B cell (primary cell): ENCODE measurements around the gene ERGIC1. TPM values are rescaled to one million over a fixed set of nuclear protein-coding genes. Genes with fewer than 3 reads are reported as not detected.

Experiments
- ATAC-seq: fragments of 200-7000 bp; cut with Tn5 transposase; one replicate; pipeline ENCODE4 v1.10.0; 2021; ENCODE audit warnings: low read depth, mild to moderate bottlenecking, moderate number of reproducible peaks, moderate library complexity
- CTCF ChIA-PET: fragments of 350-600 bp; sonication (Branson Sonifier 250); formaldehyde crosslinking; loops from one replicate; lab custom pipeline; 2021; ENCODE audit warnings: antibody characterized with exemption, inconsistent platforms; lab: Charles Lee
- POLR2A ChIA-PET: fragments of 350-600 bp; sonication (Branson Sonifier 250); formaldehyde crosslinking; loops from one replicate; lab custom pipeline; 2021; ENCODE audit warnings: antibody characterized with exemption; lab: Charles Lee
- DNase-seq: peaks from one replicate; pipeline ENCODE4 v3.0.0; 2013
- H2AFZ ChIP-seq: 2 replicates; pipeline ENCODE4 v1.6.1; 2012; ENCODE audit warnings: mild to moderate bottlenecking, low read depth, low read length; ENCODE audit not compliant: insufficient read depth, poor library complexity, severe bottlenecking
- H3K27ac ChIP-seq, 2 donors: 1 replicate in 1 of 2; 2 replicates in 1 of 2; pipeline ENCODE4 v1.5.1; 2012 to 2013; ENCODE audit warnings: low read length in 2 of 2, mild to moderate bottlenecking in 2 of 2, moderate library complexity in 1 of 2
- H3K27me3 ChIP-seq, 4 experiments: fragments of 200-600 bp in 1 of 4; sonication (generic) in 1 of 4; replicated peaks in 1 of 4; 1 replicate in 2 of 4; 2 replicates in 2 of 4; pipeline versions ENCODE4 v1.6.1 to v1.7.0; 2013 to 2016; ENCODE audit warnings: low read length in 3 of 4, mild to moderate bottlenecking in 2 of 4, mixed read lengths in 1 of 4, moderate library complexity in 1 of 4; ENCODE audit not compliant: insufficient read depth in 4 of 4, control insufficient read depth in 3 of 4; ENCODE audit errors: control extremely low read depth in 1 of 4
- H3K36me3 ChIP-seq, 2 experiments: replicated peaks in 1 of 2; 1 replicate in 1 of 2; 2 replicates in 1 of 2; pipeline versions ENCODE4 v1.6.1 to v1.7.1; 2013; ENCODE audit warnings: low read length in 1 of 2; ENCODE audit not compliant: insufficient read depth in 2 of 2, control insufficient read depth in 1 of 2; ENCODE audit errors: control extremely low read depth in 1 of 2, extremely low read depth in 1 of 2
- H3K4me1 ChIP-seq, 2 donors: fragments of 200-600 bp in 1 of 2; sonication (generic) in 1 of 2; 1 replicate in 1 of 2; 2 replicates in 1 of 2; pipeline versions ENCODE4 v1.5.1 to v1.6.1; 2013 to 2017; ENCODE audit warnings: low read length in 2 of 2; ENCODE audit not compliant: control insufficient read depth in 2 of 2, insufficient read depth in 2 of 2
- H3K4me2 ChIP-seq: replicated peaks from 2 replicates; pipeline ENCODE3; 2012; ENCODE audit warnings: mild to moderate bottlenecking, low read depth, low read length; ENCODE audit not compliant: poor library complexity, severe bottlenecking
- H3K4me3 ChIP-seq, 5 experiments: fragments of 200-600 bp in 1 of 5; sonication (generic) in 1 of 5; 1 replicate in 3 of 5; 2 replicates in 2 of 5; pipeline versions ENCODE4 v1.5.1 to v1.7.0; 2011 to 2016; ENCODE audit warnings: low read length in 4 of 5, mild to moderate bottlenecking in 4 of 5, low read depth in 2 of 5, control low read depth in 1 of 5, moderate library complexity in 1 of 5; ENCODE audit not compliant: insufficient read depth in 1 of 5; ENCODE audit errors: control extremely low read depth in 1 of 5, extremely low read depth in 1 of 5
- H3K79me2 ChIP-seq: fragments of 200-600 bp; sonication (generic); one replicate; pipeline ENCODE4 v1.6.0; 2016; ENCODE audit warnings: low read length; ENCODE audit not compliant: control insufficient read depth, insufficient read depth
- H3K9ac ChIP-seq: fragments of 200-600 bp; sonication (generic); 2 replicates; pipeline ENCODE4 v1.6.1; 2017; ENCODE audit warnings: mild to moderate bottlenecking, low read length, moderate library complexity
- H3K9me3 ChIP-seq, 3 donors: one replicate each; pipeline versions ENCODE4 v1.6.1 to v1.7.1; 2013; ENCODE audit warnings: low read length in 2 of 3; ENCODE audit not compliant: control insufficient read depth in 2 of 3, insufficient read depth in 1 of 3; ENCODE audit errors: control extremely low read depth in 1 of 3
- H4K20me1 ChIP-seq: 2 replicates; pipeline ENCODE4 v1.6.0; 2012; ENCODE audit warnings: mild to moderate bottlenecking, low read length; ENCODE audit not compliant: insufficient read depth, control insufficient read depth, poor library complexity, severe bottlenecking
- H3K27ac Mint-ChIP-seq: one replicate; pipeline ENCODE4 v1.8.0; 2021; ENCODE audit warnings: mixed read lengths
- H3K27me3 Mint-ChIP-seq: one replicate; pipeline ENCODE4 v1.8.0; 2021; ENCODE audit warnings: mixed read lengths
- H3K4me1 Mint-ChIP-seq: one replicate; pipeline ENCODE4 v1.8.0; 2021; ENCODE audit warnings: mixed read lengths
- H3K4me3 Mint-ChIP-seq: one replicate; pipeline ENCODE4 v1.8.0; 2021; ENCODE audit warnings: mixed read lengths
- H3K9me3 Mint-ChIP-seq: one replicate; pipeline ENCODE4 v1.8.0; 2022; ENCODE audit warnings: mixed read lengths; ENCODE audit not compliant: insufficient read depth
- CTCF ChIP-seq: fragments of 200-600 bp; IDR thresholded peaks from one replicate; pipeline ENCODE4 v1.8.0; 2022; ENCODE audit warnings: antibody characterized with exemption, mild to moderate bottlenecking
- EZH2 ChIP-seq: IDR thresholded peaks from 2 replicates; pipeline ENCODE4 v1.6.1; 2012; ENCODE audit warnings: borderline replicate concordance, low read depth, mild to moderate bottlenecking, moderate library complexity, low read length; ENCODE audit not compliant: insufficient read depth, poor library complexity, severe bottlenecking
- WGBS: methylation state at CpG from one replicate; pipeline ENCODE4 v1.1.5; 2013; ENCODE audit warnings: missing lambda C conversion rate; ENCODE audit not compliant: insufficient coverage; 5-methylcytosine and 5-hydroxymethylcytosine counted together
- intact Hi-C: fragments of 100-400 bp; cut with micrococcal nuclease; formaldehyde crosslinking; loops from one replicate; pipeline ENCODE4 v1.10.0; 2022
- polyA plus RNA-seq: library from polyadenylated mRNA; depleted of rRNA; stranded (reverse); fragments of >200 nt; gene quantifications from 2 replicates; pipeline ENCODE4 v1.2.3, GENCODE V29; 2012
- total RNA-seq, 2 donors: library from RNA; stranded (reverse); fragments of 120-200 nt in 1 of 2; gene quantifications; 1 replicate in 1 of 2; 2 replicates in 1 of 2; pipeline versions ENCODE4 v1.2.3 to v1.2.4, GENCODE V29; 2013 to 2022

ERGIC1 gene
- total and polyA plus RNA-seq, 2 donors (not counting 1 experiment from before 2014, with no cell fraction given): 86.3 to 140 TPM

- Mint-ChIP-seq H3K4me1 (peaks cover 86% of the 10 kb centered on the region), H3K4me3 (peak overlapping the region; percentile 26), H3K9me3 (no peaks in the 10 kb centered on the region), H3K27me3 (no peaks in the 10 kb centered on the region), H3K27ac (peak overlapping the region; percentile 15)
- H3K27ac ChIP-seq: peak overlapping the region; percentile 19 to 60
- WGBS: 6% methylated on average over 6 of the region's 7 CpGs
- no peaks in the 10 kb centered on the region for H3K27me3 ChIP-seq
- H3K4me1 ChIP-seq: peaks cover 52 to 62% of the 10 kb centered on the region in 2 donors
- peak overlapping the region; percentile 57 for H3K4me2 ChIP-seq
- no peak for TF ChIP-seq EZH2
- no peak for TF ChIP-seq CTCF
- peak overlapping the region; percentile 11 for H3K9ac ChIP-seq
- no peaks in the 10 kb centered on the region for H4K20me1 ChIP-seq
- H2AFZ ChIP-seq: no peak overlapping the region
- H3K9me3 ChIP-seq: no peaks in the 10 kb centered on the region
- DNase-seq (no peak), ATAC-seq (no peak)
- intact Hi-C loops: no loop called here
- peaks cover 1 to 31% of the 10 kb centered on the region in 2 experiments for H3K36me3 ChIP-seq
- H3K4me3 ChIP-seq: no peak overlapping the region
- POLR2A ChIA-PET: interaction anchor here (1.5 kb wide), 1 partner anchor 10 kb away, joined by 4 read pairs; no protein-coding TSS in a partner anchor
- CTCF ChIA-PET: interaction anchor here (2.4 kb wide), 1 partner anchor 73 kb away, joined by 5 read pairs; no protein-coding TSS in a partner anchor
- peaks cover 97% of the 10 kb centered on the region for H3K79me2 ChIP-seq
These were observed 11.1 kb downstream of the ERGIC1 start for GRCh38 chr5:172845154-172845553.

GRCh38 chr5:172845576-172845975, 11.5 kb downstream of the ERGIC1 start:
- WGBS: 97% methylated on average over 4 of the region's 5 CpGs
- Histone ChIP-seq H3K9me3 (no peaks in the 10 kb centered on the region), H4K20me1 (no peaks in the 10 kb centered on the region), H3K36me3 (peaks cover 1 to 29% of the 10 kb centered on the region in 2 experiments), H3K27me3 (no peaks in the 10 kb centered on the region), H3K4me1 (peaks cover 56 to 67% of the 10 kb centered on the region in 2 donors), H3K4me2 (peak overlapping the region; percentile 57), H2AFZ (no peak overlapping the region), H3K4me3 (no peak overlapping the region), H3K27ac (peak overlapping the region in 1 of 2 donors; percentile 19), H3K9ac (no peak overlapping the region), H3K79me2 (peaks cover 97% of the 10 kb centered on the region)
- ATAC-seq (no peak), DNase-seq (no peak)
- H3K27ac Mint-ChIP-seq: peak overlapping the region; percentile 71
- TF ChIP-seq CTCF (no peak), EZH2 (no peak)
- ChIA-PET CTCF (interaction anchor here (2.4 kb wide), 1 partner anchor 73 kb away, joined by 5 read pairs; no protein-coding TSS in a partner anchor), POLR2A (no interaction called here)
- no peaks in the 10 kb centered on the region for H3K27me3 Mint-ChIP-seq
- H3K4me3 Mint-ChIP-seq: peak overlapping the region; percentile 26
- intact Hi-C loops: no loop called here
- no peaks in the 10 kb centered on the region for H3K9me3 Mint-ChIP-seq
- peaks cover 86% of the 10 kb centered on the region for H3K4me1 Mint-ChIP-seq
